ENCODE data around the gene PTPN13. TPM values are rescaled to one million over a fixed set of nuclear protein-coding genes. Genes with fewer than 3 reads are reported as not detected.

PTPN13 gene
- total RNA-seq, 3 donors from 2014 or later: 2.9 to 15.6 (median 3.7) TPM

GRCh38 chr4:86721412-86721811 is 127.3 kb downstream of the PTPN13 start:
- DNase-seq (no peak), ATAC-seq (no peak)
- intact Hi-C loops (cut with DNase I, micrococcal nuclease): no loop called here
- no peak overlapping the region for H3K4me3 ChIP-seq
- no peaks in the 10 kb centered on the region for H3K4me1 ChIP-seq (ENCODE audit: low read depth)
- TF ChIP-seq, protein P1, sequence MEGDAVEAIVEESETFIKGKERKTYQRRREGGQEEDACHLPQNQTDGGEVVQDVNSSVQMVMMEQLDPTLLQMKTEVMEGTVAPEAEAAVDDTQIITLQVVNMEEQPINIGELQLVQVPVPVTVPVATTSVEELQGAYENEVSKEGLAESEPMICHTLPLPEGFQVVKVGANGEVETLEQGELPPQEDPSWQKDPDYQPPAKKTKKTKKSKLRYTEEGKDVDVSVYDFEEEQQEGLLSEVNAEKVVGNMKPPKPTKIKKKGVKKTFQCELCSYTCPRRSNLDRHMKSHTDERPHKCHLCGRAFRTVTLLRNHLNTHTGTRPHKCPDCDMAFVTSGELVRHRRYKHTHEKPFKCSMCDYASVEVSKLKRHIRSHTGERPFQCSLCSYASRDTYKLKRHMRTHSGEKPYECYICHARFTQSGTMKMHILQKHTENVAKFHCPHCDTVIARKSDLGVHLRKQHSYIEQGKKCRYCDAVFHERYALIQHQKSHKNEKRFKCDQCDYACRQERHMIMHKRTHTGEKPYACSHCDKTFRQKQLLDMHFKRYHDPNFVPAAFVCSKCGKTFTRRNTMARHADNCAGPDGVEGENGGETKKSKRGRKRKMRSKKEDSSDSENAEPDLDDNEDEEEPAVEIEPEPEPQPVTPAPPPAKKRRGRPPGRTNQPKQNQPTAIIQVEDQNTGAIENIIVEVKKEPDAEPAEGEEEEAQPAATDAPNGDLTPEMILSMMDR (IDR thresholded peaks at IDR 0.05): no peak
- no peaks in the 10 kb centered on the region for H3K9me3 ChIP-seq
- no peaks in the 10 kb centered on the region for H3K36me3 ChIP-seq (ENCODE audit: low read depth)

GRCh38 chr4:86730310-86730709 is 136.2 kb downstream of the PTPN13 start:
- intact Hi-C loops (cut with DNase I, micrococcal nuclease): no loop called here
- ATAC-seq (no peak), DNase-seq (no peak)
- Histone ChIP-seq H3K4me3 (no peak overlapping the region), H3K4me1 (ENCODE audit: low read depth) (no peaks in the 10 kb centered on the region), H3K36me3 (ENCODE audit: low read depth) (no peaks in the 10 kb centered on the region), H3K9me3 (no peaks in the 10 kb centered on the region)
- TF ChIP-seq, protein P1 (IDR thresholded peaks at IDR 0.05): no peak

DNA sequence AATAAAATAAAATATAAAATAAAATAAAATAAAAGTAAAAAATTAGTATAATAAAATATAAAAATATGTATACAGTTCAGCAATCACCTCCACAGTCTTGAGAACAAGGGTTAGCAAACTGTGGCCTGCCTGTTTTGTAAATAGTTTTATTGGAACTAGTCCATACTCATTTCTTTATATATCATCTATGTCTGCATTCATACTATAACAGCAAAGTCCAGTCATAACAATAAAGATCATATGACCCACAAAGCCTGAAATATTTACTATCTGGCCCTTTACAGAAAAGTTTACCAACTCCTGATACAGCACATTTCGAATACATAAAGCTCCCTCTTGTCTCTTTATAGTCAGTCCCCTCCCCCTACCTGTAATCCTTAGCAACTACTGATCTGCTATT is 143.1 kb downstream of the PTPN13 start:
- ATAC-seq: peak; percentile 51
- TF ChIP-seq, protein P1 (IDR thresholded peaks at IDR 0.05): no peak
- Histone ChIP-seq H3K36me3 (ENCODE audit: low read depth) (no peaks in the 10 kb centered on the region), H3K9me3 (peaks cover 6% of the 10 kb centered on the region), H3K4me3 (no peak overlapping the region), H3K4me1 (ENCODE audit: low read depth) (no peaks in the 10 kb centered on the region)
- intact Hi-C loops (cut with DNase I, micrococcal nuclease): no loop called here
- DNase-seq: no peak

GRCh38 chr4:86741846-86742245 is 147.7 kb downstream of the PTPN13 start:
- Histone ChIP-seq H3K9me3 (peaks cover 6% of the 10 kb centered on the region), H3K4me3 (no peak overlapping the region), H3K36me3 (ENCODE audit: low read depth) (no peaks in the 10 kb centered on the region), H3K4me1 (ENCODE audit: low read depth) (no peaks in the 10 kb centered on the region)
- intact Hi-C loops (cut with DNase I, micrococcal nuclease): no loop called here
- TF ChIP-seq, protein P1 (IDR thresholded peaks at IDR 0.05): no peak
- no peak for ATAC-seq
- no peak for DNase-seq

- ATAC-seq (no peak), DNase-seq (no peak)
- TF ChIP-seq, protein P1 (IDR thresholded peaks at IDR 0.05): no peak
- Histone ChIP-seq H3K4me3 (no peak overlapping the region), H3K36me3 (ENCODE audit: low read depth) (no peaks in the 10 kb centered on the region), H3K4me1 (ENCODE audit: low read depth) (no peaks in the 10 kb centered on the region), H3K9me3 (peaks cover 6% of the 10 kb centered on the region)
- intact Hi-C loops (cut with DNase I, micrococcal nuclease): no loop called here
These were observed 150.5 kb downstream of the PTPN13 start for GRCh38 chr4:86744570-86744969.

GRCh38 chr4:86749121-86749520 is 155.0 kb downstream of the PTPN13 start:
- H3K4me1 ChIP-seq (ENCODE audit: low read depth): no peaks in the 10 kb centered on the region

More at GRCh38 chr4:86749121-86749520, 155.0 kb downstream of the PTPN13 start:
- DNase-seq (no peak), ATAC-seq (no peak)
- no peaks in the 10 kb centered on the region for H3K36me3 ChIP-seq (ENCODE audit: low read depth)
- H3K4me3 ChIP-seq: no peak overlapping the region
- TF ChIP-seq, protein P1 (IDR thresholded peaks at IDR 0.05): no peak
- no peaks in the 10 kb centered on the region for H3K9me3 ChIP-seq
- intact Hi-C loops (cut with DNase I, micrococcal nuclease): no loop called here
